CD4-positive, alpha-beta T cell treated with Interleukin-17A for 1 hour (primary cell): Measurements from ENCODE around the gene THUMPD1.

Source experiments
- DNase-seq: peaks from one replicate; pipeline ENCODE4 v3.0.0-alpha.2; 2020

THUMPD1 gene

GRCh38 chr16:20689668-20690067 lies 52.0 kb downstream of the THUMPD1 start:
- no peak for DNase-seq

DNA sequence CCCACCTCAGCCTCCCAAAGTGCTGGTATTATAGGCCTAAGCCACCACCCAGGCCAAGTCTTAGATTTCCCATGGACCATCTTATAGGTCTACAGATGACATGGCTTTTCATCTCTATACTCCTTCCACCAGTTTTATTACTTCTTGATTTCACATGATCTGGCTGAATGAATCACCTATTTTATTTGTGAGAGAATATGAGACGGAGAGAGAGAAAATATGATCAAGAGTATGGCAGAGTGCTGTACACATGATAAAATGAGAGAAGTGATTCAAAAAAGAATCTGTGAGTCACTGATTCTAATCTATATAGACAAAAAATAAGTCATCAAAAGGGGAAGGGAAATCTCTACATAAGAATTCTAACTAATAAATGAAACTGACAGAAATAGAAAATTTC lies 57.8 kb downstream of the THUMPD1 start:
- DNase-seq, result no peak
